Mucosa of stomach (tissue), 1 donor: ENCODE measurements around the gene IDH3A.

Experiments
- H3K27me3 ChIP-seq: one replicate; pipeline ENCODE4 v1.7.0; 2013; ENCODE audit warnings: mild to moderate bottlenecking, low read length; ENCODE audit not compliant: control insufficient read depth, insufficient read depth
- H3K36me3 ChIP-seq: one replicate; pipeline ENCODE4 v1.7.0; 2013; ENCODE audit warnings: low read length; ENCODE audit not compliant: control insufficient read depth, insufficient read depth
- H3K4me1 ChIP-seq: one replicate; pipeline ENCODE4 v1.7.0; 2013; ENCODE audit warnings: mild to moderate bottlenecking, low read length; ENCODE audit not compliant: control insufficient read depth, insufficient read depth
- H3K4me3 ChIP-seq: one replicate; pipeline ENCODE4 v1.7.0; 2013; ENCODE audit warnings: low read length
- H3K9ac ChIP-seq: one replicate; pipeline ENCODE4 v1.7.0; 2013; ENCODE audit warnings: mild to moderate bottlenecking, low read length, moderate library complexity
- H3K9me3 ChIP-seq: one replicate; pipeline ENCODE4 v1.7.0; 2013; ENCODE audit warnings: mild to moderate bottlenecking, low read length, moderate library complexity; ENCODE audit not compliant: control insufficient read depth
- donor health status: Pancreatic carcinoma.

The IDH3A gene

DNA sequence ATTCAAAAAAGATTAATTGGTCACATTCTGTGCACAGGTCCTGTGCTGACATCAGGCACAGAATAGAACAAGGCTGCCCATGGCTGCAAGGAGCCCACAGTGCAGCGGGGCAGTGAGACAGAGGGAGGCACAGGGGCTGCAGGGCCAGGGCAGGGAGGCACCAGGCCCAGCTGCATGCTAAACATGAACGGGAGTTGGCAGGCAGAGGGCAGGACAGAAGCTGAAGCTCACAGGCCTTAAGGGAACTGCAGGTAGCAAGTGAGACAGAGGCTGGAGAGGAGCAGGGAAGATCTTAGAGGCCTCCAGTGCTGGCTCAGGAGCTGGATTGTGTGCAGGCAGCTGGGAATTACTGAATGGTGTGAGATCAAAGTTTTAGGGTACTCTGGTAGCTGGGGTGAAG, 26.2 kb downstream of the IDH3A start:
- Histone ChIP-seq H3K4me1 (no peaks in the 10 kb centered on the region), H3K36me3 (no peaks in the 10 kb centered on the region), H3K27me3 (no peaks in the 10 kb centered on the region), H3K9ac (no peak overlapping the region), H3K4me3 (no peak overlapping the region), H3K9me3 (no peaks in the 10 kb centered on the region)

DNA sequence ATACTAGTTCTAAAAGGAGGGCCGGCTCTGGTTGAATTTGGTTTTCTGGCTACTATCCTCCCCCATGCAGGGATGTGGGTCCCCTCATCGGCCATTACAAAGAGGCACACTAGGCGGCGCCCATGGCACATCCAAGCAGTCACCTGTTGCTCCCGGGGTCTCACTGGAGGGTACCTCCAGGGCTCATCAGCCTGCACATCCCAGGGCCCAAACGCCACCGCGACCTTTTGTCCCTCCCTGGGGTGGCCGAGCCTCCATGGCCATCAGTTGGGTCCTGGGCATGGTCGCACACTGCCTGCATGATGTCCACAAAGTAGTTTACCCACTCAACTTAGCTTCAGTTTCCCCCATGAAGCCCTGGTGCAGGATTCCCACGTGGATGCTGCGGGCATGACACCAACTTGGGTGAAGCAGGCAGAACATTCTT, 28.3 kb downstream of the IDH3A start:
- Histone ChIP-seq H3K4me1 (no peaks in the 10 kb centered on the region), H3K9me3 (no peaks in the 10 kb centered on the region), H3K36me3 (no peaks in the 10 kb centered on the region), H3K4me3 (no peak overlapping the region), H3K27me3 (no peaks in the 10 kb centered on the region), H3K9ac (no peak overlapping the region)

DNA sequence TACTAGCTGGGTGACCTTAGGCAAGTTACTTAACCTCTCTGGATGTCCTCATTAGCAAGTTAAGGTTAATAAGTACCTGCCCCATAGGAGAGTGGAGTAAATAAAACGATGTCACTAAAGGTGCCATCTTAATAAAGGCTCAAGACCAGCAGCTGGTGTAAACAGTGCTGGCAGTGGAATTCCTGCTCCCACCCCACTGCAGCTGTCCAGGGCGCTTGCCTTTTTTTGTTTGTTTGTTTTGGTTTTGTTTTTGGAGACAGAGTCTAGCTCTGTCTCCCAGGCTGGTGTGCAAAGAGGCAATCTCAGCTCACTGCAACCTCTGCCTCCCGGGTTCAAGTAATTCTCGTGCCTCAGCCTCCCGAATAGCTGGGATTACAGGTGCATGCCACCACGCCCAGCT, 28.9 kb downstream of the IDH3A start:
- Histone ChIP-seq H3K4me3 (no peak overlapping the region), H3K27me3 (no peaks in the 10 kb centered on the region), H3K4me1 (no peaks in the 10 kb centered on the region), H3K36me3 (no peaks in the 10 kb centered on the region), H3K9me3 (no peaks in the 10 kb centered on the region), H3K9ac (no peak overlapping the region)

DNA sequence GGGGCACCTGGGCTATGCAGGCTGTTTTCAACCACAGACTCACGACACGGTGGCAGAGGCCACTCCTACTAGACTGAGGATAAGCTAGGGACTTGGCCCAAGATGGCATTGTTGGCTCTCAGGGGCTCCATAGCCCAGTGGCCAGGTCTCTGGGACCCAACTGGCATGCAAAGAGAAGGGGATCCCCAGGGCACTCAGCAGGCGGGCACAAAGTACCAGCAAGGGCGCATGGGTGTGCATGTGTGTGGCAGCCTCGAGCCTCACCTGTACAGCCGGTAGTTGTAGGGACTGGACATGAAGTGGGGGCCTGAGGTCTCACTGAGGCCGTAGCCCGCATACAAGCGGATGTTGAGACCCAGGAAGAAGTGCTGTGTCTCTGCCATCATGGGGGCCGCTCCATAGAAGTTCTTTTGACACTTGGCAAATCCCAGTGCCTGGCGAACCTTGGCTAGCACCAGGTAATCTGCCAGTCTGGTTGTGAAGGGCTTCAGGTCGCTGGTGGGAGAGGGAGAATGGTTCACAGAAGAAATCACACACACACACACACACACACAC, 30.2 kb downstream of the IDH3A start:
- H3K4me1 ChIP-seq, result no peaks in the 10 kb centered on the region
- H3K27me3 ChIP-seq, result no peaks in the 10 kb centered on the region
- H3K9me3 ChIP-seq, result no peaks in the 10 kb centered on the region
- no peak overlapping the region for H3K4me3 ChIP-seq
- no peak overlapping the region for H3K9ac ChIP-seq
- no peaks in the 10 kb centered on the region for H3K36me3 ChIP-seq

DNA sequence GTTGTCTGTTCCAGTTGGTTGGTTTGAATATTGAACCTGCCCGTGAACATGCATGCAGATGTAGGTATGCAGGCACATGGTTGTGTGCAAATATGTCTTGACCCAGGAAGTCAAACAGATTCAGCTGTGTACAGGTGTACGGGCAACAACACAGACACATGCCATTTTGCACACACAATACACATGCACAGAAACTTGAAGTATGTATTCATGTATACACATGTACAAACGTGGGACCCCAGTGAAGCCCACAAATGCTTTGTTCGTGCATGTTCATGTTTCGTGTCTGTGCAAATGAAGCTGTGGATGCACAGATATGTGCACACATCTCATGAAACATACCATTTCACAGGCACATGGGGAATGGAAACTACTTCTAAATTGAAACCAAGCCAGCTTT, 30.7 kb downstream of the IDH3A start:
- H3K9me3 ChIP-seq, result no peaks in the 10 kb centered on the region
- H3K4me1 ChIP-seq, result no peaks in the 10 kb centered on the region
- no peaks in the 10 kb centered on the region for H3K27me3 ChIP-seq
- no peak overlapping the region for H3K9ac ChIP-seq
- no peak overlapping the region for H3K4me3 ChIP-seq
- no peaks in the 10 kb centered on the region for H3K36me3 ChIP-seq

DNA sequence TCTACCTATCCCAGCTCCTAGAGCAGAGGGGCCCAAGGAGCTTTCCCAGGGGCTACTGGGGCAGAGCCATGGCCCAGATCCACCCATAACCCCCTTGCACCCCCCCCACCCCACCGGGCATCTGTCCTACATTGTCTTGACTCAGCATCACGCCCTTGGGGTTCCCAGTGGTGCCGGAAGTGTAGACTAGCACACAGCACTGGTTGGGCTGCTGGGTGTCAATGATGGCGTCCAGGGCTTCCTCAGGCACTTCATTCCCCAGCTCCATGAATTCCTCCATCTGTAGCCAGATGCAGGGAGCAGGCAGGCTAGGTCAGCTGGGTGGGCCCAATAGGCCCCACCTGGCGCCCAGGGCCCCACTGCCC, 33.2 kb downstream of the IDH3A start:
- H3K4me1 ChIP-seq, result no peaks in the 10 kb centered on the region
- no peak overlapping the region for H3K9ac ChIP-seq
- H3K9me3 ChIP-seq, result no peaks in the 10 kb centered on the region
- no peak overlapping the region for H3K4me3 ChIP-seq
- no peaks in the 10 kb centered on the region for H3K36me3 ChIP-seq
- H3K27me3 ChIP-seq, result no peaks in the 10 kb centered on the region

DNA sequence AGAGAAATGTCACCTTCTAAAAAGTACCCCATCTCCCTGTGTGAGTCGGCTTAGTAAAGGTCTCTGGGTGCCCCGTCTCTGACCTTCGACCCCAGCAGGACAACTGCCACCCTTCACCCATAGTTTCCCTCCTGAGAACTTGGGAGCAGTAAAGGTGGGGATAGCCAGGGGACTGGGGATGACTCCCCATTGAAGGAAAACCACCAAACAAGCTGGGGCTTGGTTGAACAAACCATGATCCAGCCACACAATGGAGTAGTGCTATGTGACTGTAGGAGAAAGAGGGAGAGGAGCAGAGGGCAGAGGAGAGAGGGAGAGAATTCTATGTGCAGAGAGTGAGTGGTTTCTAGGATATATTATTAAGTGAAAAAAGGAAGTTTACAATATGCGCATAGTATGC, 33.7 kb downstream of the IDH3A start:
- H3K36me3 ChIP-seq, result no peaks in the 10 kb centered on the region
- H3K4me1 ChIP-seq, result no peaks in the 10 kb centered on the region
- no peaks in the 10 kb centered on the region for H3K9me3 ChIP-seq
- no peaks in the 10 kb centered on the region for H3K27me3 ChIP-seq
- no peak overlapping the region for H3K9ac ChIP-seq
- no peak overlapping the region for H3K4me3 ChIP-seq

DNA sequence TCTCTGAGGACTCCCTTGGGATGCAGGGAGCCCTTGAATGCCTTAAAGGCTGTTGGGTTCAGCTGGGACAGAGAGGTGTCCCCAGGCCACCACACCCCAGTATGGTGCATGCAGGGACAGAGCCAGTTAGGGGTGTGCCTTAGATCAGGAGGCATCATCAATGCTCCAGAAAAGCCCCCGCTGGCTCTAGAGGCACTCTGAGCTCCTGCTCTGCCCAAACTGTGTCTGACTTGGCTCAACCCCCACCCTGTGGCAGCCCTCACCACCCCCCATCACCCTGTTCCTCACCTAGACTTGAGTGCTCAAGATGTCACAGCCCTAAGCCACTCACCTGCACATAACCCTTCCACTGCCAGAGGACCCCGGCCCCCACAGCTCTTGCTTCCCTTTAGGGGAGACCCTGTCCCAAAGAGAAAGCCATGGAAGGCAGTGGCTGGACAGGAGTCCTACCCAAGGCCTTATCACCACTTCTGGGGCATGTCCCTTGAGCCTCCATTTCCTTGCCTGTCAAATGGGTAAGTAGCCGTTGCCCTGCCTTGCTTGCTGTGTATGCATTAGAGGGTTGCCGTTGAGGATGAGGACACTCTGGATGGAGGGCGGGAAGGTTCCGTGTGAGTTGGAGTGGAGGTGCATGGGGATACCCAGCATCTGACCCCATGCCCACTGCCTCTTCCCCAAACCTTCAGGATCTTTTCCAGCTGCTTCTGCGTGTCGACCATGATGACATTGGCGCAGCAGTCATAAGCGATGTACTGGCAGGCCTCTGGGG, 43.8 kb downstream of the IDH3A start:
- Histone ChIP-seq H3K9ac (no peak overlapping the region), H3K36me3 (no peaks in the 10 kb centered on the region), H3K4me1 (no peaks in the 10 kb centered on the region), H3K4me3 (no peak overlapping the region), H3K27me3 (peaks cover 9% of the 10 kb centered on the region), H3K9me3 (no peaks in the 10 kb centered on the region)

DNA sequence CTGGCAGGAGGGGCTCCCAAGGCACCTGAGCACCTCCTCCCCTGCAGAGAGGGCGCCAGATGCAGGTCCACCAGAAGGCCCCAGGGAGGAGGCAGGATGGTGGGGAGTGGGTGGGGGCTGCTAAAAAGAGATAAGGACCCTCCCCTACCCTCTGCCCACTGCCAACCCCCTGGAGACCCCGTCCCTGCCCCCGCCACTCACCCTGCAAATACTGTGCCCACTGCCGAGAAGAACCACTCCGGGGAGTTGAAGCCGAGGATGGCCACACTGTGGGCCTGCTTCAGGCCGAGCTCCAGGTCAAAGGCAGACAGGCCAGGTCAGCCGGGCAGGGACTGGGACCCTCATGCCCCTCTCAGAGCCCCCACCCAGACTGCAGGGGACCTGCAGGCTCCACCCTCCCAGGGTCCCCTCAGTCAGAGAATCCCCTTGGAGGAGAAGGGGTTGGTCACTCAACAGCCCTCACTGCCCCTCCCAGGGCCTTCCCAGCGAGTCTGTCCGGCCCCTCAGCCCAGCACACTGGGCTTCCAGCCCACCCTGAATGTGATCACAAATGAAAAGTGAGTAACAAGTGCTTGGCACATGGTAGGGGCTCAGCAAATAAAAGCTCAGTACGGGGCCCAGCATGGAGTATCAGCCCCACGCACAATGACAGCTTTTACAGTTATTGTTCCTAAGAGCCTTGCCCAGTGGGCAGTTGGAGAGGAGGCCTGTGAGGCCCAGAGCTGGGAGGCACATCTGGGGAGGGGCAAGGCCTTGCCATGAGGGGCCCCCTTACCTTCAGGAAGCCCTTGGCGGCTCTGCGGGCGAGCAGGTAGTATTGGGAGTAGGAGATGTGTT, 44.8 kb downstream of the IDH3A start:
- Histone ChIP-seq H3K4me1 (no peaks in the 10 kb centered on the region), H3K9ac (no peak overlapping the region), H3K9me3 (no peaks in the 10 kb centered on the region), H3K4me3 (no peak overlapping the region), H3K36me3 (no peaks in the 10 kb centered on the region), H3K27me3 (peaks cover 9% of the 10 kb centered on the region)

DNA sequence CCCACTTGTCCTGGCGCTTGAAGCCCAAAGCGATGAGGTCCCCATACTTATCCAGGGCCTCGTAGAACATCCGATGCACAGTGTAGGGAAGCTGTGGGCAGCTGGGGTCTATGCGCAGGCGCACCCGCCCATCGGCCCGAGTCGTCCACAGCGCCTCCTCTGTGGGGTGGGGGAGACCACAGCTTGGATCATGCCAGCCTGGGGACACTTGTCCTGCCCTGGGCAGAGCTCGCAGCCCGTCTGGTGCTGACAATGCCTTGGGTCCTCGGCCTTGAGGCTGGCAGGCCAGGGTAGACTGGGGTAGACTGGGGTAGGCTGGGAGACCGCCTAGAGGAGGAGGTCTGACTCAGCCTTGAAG, 45.4 kb downstream of the IDH3A start:
- no peaks in the 10 kb centered on the region for H3K9me3 ChIP-seq
- no peak overlapping the region for H3K4me3 ChIP-seq
- H3K9ac ChIP-seq, result no peak overlapping the region
- H3K27me3 ChIP-seq, result peaks cover 9% of the 10 kb centered on the region
- H3K36me3 ChIP-seq, result no peaks in the 10 kb centered on the region
- H3K4me1 ChIP-seq, result no peaks in the 10 kb centered on the region

DNA sequence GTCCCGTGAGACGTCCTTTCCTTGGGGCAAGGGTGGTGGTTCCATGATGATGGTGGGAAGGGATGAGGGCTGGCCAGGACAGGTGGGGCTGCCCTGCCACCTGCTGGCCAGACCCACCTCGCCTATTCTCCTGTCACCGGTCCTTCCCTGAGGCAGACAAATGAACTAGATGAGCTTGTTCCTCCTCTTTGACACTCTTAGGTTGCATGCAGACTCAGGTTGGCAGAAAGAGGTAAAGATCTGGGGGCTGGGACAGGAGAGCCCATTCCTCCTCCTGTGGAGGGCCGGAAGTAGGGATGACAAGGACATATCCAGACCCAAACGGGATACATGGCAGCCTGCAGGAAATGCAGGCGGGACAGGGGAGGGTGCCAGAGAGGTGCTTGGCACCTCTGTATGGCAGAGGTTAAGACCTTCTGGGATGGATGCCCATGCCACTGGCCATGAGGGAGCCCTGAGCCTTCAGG, 46.6 kb downstream of the IDH3A start:
- H3K36me3 ChIP-seq, result no peaks in the 10 kb centered on the region
- no peaks in the 10 kb centered on the region for H3K9me3 ChIP-seq
- H3K27me3 ChIP-seq, result peaks cover 9% of the 10 kb centered on the region
- no peak overlapping the region for H3K9ac ChIP-seq
- no peak overlapping the region for H3K4me3 ChIP-seq
- H3K4me1 ChIP-seq, result no peaks in the 10 kb centered on the region

DNA sequence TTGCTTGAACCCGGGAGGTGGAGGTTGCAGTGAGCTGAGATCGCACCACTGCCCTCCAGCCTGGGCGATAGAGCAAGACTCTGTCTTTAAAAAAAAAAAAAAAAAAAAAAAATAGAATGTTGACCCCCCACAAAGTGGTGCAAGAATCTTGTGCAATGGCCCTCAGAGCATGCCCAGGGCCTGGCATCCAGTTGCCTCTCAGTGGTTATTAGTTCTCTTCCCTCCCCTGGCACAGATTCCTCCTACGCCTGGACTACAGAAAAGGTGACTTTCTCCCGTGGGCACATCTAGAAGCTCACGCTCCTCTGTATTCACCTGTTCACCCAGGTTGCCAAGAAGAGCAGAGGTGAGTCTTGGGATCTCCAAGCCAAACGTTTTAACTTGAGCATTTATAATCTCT, 48.5 kb downstream of the IDH3A start:
- Histone ChIP-seq H3K4me3 (no peak overlapping the region), H3K9me3 (no peaks in the 10 kb centered on the region), H3K36me3 (no peaks in the 10 kb centered on the region), H3K9ac (no peak overlapping the region), H3K4me1 (no peaks in the 10 kb centered on the region), H3K27me3 (peaks cover 9% of the 10 kb centered on the region)
